ENCODE measurements around the gene PLP1.
"Not testable (repeated sequence)": the region's sequence is repeated elsewhere in the genome, so short reads cannot be mapped to it uniquely, and the experiment has no call there.

The PLP1 gene

DNA sequence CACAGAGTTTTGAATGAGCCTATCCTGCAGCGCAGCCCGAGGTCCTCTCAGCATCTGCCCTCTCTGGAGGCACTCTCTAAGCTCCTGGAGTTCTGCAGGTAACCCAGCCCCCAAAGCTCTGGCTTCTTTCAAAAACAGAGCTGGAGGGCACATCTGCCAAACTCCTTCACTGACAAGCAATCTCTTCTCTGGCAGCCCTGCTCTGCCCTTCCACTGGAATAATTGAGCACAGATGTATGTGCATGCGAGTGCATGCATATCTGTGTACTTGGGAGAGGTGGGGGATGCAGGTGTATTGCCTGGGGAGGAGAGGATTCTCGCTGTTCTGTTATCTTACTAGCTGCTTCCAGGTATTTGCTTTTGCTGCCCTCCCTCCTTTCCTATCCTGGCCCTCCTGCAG lies 22.2 kb upstream of the PLP1 start:
- Histone ChIP-seq H3K4me1 (ENCODE audit: control insufficient read depth, insufficient read depth, low read length) (no peaks in the 10 kb centered on the region), H3K9ac (ENCODE audit: low read length) (no peak overlapping the region), H3K36me3 (ENCODE audit: control insufficient read depth, insufficient read depth, low read length) (no peaks in the 10 kb centered on the region), H3K4me3 (ENCODE audit: low read length) (no peak overlapping the region), H3K9me3 (ENCODE audit: control insufficient read depth, low read length) (no peaks in the 10 kb centered on the region), H3K27me3 (ENCODE audit: control insufficient read depth, insufficient read depth, low read length) (no peaks in the 10 kb centered on the region)

DNA sequence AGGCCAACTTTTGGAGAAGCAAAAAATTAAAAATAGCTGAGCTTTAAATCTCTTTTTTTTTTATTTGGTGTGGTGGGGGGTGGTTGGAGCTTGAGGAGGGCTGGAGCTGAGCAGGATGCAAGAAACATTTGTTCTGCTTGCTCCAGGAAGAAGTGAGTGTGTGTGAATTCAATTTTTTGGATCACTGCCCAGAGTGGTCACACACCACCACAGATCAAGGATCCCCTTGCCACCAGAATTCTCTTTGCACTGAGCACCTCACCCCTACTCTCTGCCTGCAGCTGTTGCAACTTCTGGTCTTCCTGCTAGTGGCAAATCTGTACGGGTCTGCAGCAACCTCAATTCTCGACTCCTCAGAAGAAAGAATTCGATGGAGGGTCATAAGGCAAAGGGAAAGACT lies 19.9 kb upstream of the PLP1 start:
- H3K9ac ChIP-seq (ENCODE audit: low read length) = no peak overlapping the region
- no peaks in the 10 kb centered on the region for H3K36me3 ChIP-seq (ENCODE audit: control insufficient read depth, insufficient read depth, low read length)
- no peaks in the 10 kb centered on the region for H3K9me3 ChIP-seq (ENCODE audit: control insufficient read depth, low read length)
- no peak overlapping the region for H3K4me3 ChIP-seq (ENCODE audit: low read length)
- H3K27me3 ChIP-seq (ENCODE audit: control insufficient read depth, insufficient read depth, low read length) = no peaks in the 10 kb centered on the region
- H3K4me1 ChIP-seq (ENCODE audit: control insufficient read depth, insufficient read depth, low read length) = no peaks in the 10 kb centered on the region

- Histone ChIP-seq H3K9me3 (ENCODE audit: control insufficient read depth, low read length) (no peaks in the 10 kb centered on the region), H3K4me1 (ENCODE audit: control insufficient read depth, insufficient read depth, low read length) (no peaks in the 10 kb centered on the region), H3K9ac (ENCODE audit: low read length) (no peak overlapping the region), H3K36me3 (ENCODE audit: control insufficient read depth, insufficient read depth, low read length) (no peaks in the 10 kb centered on the region), H3K4me3 (ENCODE audit: low read length) (no peak overlapping the region), H3K27me3 (ENCODE audit: control insufficient read depth, insufficient read depth, low read length) (no peaks in the 10 kb centered on the region)
Measured at GRCh38 chrX:103758555-103758954, 18.1 kb upstream of the PLP1 start.

GRCh38 chrX:103763541-103763940 lies 13.1 kb upstream of the PLP1 start:
- H3K9me3 ChIP-seq (ENCODE audit: control insufficient read depth, low read length); H3K9ac ChIP-seq (ENCODE audit: low read length); H3K27me3 ChIP-seq (ENCODE audit: control insufficient read depth, insufficient read depth, low read length); H3K4me1 ChIP-seq (ENCODE audit: control insufficient read depth, insufficient read depth, low read length); H3K4me3 ChIP-seq (ENCODE audit: low read length); H3K36me3 ChIP-seq (ENCODE audit: control insufficient read depth, insufficient read depth, low read length): not testable (repeated sequence)

DNA sequence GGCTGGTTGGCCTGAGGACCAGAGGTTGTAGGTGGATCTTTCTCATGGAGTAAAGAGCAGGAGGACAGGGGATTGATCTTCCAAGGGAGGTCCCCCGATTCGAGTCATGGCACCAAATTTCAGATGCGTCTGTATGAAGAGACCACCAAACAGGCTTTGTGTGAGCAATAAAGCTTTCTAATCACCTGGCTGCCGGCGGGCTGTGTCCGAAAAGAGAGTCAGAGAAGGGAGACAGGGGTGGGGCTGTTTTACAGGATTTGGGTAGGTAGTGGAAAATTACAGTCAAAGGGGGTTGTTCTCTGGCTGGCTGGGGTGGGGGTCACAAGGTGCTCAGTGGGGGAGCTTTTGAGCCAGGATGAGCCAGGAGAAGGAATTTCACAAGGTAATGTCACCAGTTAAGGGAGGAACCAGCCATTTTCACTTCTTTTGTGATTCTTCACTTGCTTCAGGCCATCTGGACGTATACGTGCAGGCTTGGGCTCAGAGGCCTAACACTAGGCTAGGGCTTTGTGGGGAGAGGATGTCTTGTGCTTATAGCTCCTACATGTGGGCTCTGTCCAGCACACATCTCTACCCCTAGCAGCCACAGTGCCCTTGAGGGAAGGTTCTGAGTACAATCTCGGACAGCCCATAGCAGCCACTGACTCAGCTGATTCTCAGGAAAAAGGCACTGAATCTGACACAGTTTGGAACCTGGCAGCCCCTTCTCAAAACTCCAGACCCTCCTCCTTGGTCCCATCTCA lies 9.7 kb upstream of the PLP1 start:
- H3K4me3 ChIP-seq (ENCODE audit: low read length); H3K36me3 ChIP-seq (ENCODE audit: control insufficient read depth, insufficient read depth, low read length); H3K9ac ChIP-seq (ENCODE audit: low read length); H3K4me1 ChIP-seq (ENCODE audit: control insufficient read depth, insufficient read depth, low read length); H3K27me3 ChIP-seq (ENCODE audit: control insufficient read depth, insufficient read depth, low read length); H3K9me3 ChIP-seq (ENCODE audit: control insufficient read depth, low read length): not testable (repeated sequence)

GRCh38 chrX:103773445-103773844 lies 3.2 kb upstream of the PLP1 start:
- Histone ChIP-seq H3K36me3 (ENCODE audit: control insufficient read depth, insufficient read depth, low read length) (no peaks in the 10 kb centered on the region), H3K4me1 (ENCODE audit: control insufficient read depth, insufficient read depth, low read length) (no peaks in the 10 kb centered on the region), H3K9ac (ENCODE audit: low read length) (no peak overlapping the region), H3K27me3 (ENCODE audit: control insufficient read depth, insufficient read depth, low read length) (no peaks in the 10 kb centered on the region), H3K9me3 (ENCODE audit: control insufficient read depth, low read length) (no peaks in the 10 kb centered on the region), H3K4me3 (ENCODE audit: low read length) (no peak overlapping the region)

DNA sequence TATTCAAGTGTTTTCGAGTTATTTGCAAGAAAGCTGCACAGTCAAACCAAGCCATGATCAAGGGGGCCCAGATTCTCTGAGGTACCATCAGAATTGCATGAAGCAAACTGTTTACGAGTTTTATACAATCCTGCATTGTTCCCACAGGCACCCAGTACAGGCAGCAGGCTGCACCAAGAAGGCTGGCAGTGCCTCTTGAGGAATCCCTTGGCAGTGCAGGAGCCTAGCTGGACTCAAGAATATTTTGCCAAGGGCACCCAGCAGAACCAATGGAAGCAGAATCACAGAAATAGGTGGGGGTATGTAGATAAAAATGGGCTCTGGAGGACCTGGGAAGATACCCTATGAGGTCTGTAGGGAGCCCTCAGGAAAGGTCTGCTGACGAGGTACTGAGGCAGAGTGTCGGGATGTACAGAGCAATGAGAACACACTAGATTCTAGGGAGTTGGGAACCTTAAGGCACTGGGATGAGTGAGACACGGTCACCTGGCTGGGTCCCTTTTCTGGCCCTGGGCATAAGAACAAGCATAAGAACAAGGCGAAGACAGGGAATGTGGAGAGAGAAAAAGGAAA lies 2.5 kb upstream of the PLP1 start:
- Histone ChIP-seq H3K9ac (ENCODE audit: low read length) (no peak overlapping the region), H3K9me3 (ENCODE audit: control insufficient read depth, low read length) (no peaks in the 10 kb centered on the region), H3K27me3 (ENCODE audit: control insufficient read depth, insufficient read depth, low read length) (no peaks in the 10 kb centered on the region), H3K4me1 (ENCODE audit: control insufficient read depth, insufficient read depth, low read length) (no peaks in the 10 kb centered on the region), H3K4me3 (ENCODE audit: low read length) (no peak overlapping the region), H3K36me3 (ENCODE audit: control insufficient read depth, insufficient read depth, low read length) (no peaks in the 10 kb centered on the region)

DNA sequence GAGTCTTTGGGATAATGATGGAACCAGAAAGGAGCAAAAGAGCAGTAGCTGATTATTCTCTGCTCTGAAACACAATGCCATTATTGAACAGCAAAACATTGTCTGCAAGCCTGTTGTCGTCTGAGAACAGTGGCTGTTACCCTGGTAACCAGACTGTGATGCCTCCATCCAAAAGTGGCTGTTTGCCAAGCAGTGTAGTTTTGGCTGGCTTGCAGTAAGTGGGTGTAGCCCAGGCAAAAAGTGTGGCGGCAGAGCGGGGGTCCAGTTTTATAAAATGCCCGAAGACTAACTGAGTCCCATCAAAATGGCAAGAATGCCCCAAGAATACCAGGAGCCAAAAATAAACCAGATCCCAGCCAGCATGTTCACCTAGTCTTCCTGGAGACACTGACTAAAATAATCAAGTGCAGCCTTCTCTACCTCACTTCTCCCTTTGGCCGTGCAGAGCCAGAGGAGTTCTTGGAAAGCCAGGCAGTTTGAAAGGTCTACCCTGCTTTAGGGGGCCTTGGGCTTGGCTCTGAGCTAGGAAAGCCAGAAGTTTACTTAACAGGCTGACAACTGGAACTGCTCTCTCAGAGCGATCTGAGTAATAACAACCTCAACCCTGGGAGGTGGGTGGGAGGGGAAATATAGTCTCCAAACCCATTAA lies 2.6 kb downstream of the PLP1 start:
- no peaks in the 10 kb centered on the region for H3K36me3 ChIP-seq (ENCODE audit: control insufficient read depth, insufficient read depth, low read length)
- H3K9ac ChIP-seq (ENCODE audit: low read length) = no peak overlapping the region
- H3K9me3 ChIP-seq (ENCODE audit: control insufficient read depth, low read length) = no peaks in the 10 kb centered on the region
- no peaks in the 10 kb centered on the region for H3K27me3 ChIP-seq (ENCODE audit: control insufficient read depth, insufficient read depth, low read length)
- H3K4me3 ChIP-seq (ENCODE audit: low read length) = no peak overlapping the region
- H3K4me1 ChIP-seq (ENCODE audit: control insufficient read depth, insufficient read depth, low read length) = no peaks in the 10 kb centered on the region

- H3K4me3 ChIP-seq (ENCODE audit: low read length) = no peak overlapping the region
- no peak overlapping the region for H3K9ac ChIP-seq (ENCODE audit: low read length)
- no peaks in the 10 kb centered on the region for H3K27me3 ChIP-seq (ENCODE audit: control insufficient read depth, insufficient read depth, low read length)
- no peaks in the 10 kb centered on the region for H3K4me1 ChIP-seq (ENCODE audit: control insufficient read depth, insufficient read depth, low read length)
- no peaks in the 10 kb centered on the region for H3K9me3 ChIP-seq (ENCODE audit: control insufficient read depth, low read length)
- H3K36me3 ChIP-seq (ENCODE audit: control insufficient read depth, insufficient read depth, low read length) = no peaks in the 10 kb centered on the region
Measured at GRCh38 chrX:103780336-103781061, 3.9 kb downstream of the PLP1 start.

DNA sequence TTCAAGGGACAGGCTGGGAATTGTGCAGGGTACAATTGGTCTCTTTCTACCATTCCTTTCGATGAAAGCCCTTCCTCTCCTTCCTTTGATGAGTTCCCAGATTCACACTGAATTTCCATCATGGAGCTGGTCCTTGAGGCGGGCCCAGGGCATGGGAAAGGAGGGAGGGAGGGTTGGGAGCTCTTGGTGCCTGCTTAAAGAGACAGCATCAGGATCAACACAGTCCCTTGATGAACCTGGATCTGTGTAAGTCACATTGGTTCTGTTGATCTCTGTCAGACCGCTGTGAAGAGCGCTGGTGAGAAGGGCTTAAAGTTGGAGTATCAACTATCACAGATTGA lies 4.4 kb downstream of the PLP1 start:
- H3K9ac ChIP-seq (ENCODE audit: low read length) = no peak overlapping the region
- H3K27me3 ChIP-seq (ENCODE audit: control insufficient read depth, insufficient read depth, low read length) = no peaks in the 10 kb centered on the region
- H3K4me1 ChIP-seq (ENCODE audit: control insufficient read depth, insufficient read depth, low read length) = no peaks in the 10 kb centered on the region
- no peaks in the 10 kb centered on the region for H3K36me3 ChIP-seq (ENCODE audit: control insufficient read depth, insufficient read depth, low read length)
- no peaks in the 10 kb centered on the region for H3K9me3 ChIP-seq (ENCODE audit: control insufficient read depth, low read length)
- H3K4me3 ChIP-seq (ENCODE audit: low read length) = no peak overlapping the region

GRCh38 chrX:103781706-103782105 lies 5.1 kb downstream of the PLP1 start:
- Histone ChIP-seq H3K36me3 (ENCODE audit: control insufficient read depth, insufficient read depth, low read length) (no peaks in the 10 kb centered on the region), H3K27me3 (ENCODE audit: control insufficient read depth, insufficient read depth, low read length) (no peaks in the 10 kb centered on the region), H3K9ac (ENCODE audit: low read length) (no peak overlapping the region), H3K4me1 (ENCODE audit: control insufficient read depth, insufficient read depth, low read length) (no peaks in the 10 kb centered on the region), H3K4me3 (ENCODE audit: low read length) (no peak overlapping the region), H3K9me3 (ENCODE audit: control insufficient read depth, low read length) (no peaks in the 10 kb centered on the region)

DNA sequence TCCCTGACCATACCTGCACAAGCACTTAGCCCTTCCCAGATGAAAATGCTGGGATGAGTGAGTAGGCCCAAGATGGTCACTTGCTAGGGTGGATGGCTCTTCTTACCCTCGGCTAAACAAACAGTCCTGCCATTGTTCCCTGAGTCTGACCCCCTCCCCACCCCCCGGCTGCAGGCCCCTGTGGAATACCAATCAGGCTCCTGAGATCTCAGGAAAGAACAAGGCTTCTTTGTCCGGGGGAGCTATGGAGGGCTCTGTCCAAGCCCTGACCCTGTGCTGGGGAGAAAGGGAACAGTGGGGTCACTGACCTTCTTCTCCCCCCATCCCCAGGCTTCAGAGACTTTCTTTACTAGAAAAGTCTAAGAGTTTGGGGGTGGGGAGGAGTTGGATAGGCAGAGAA lies 6.0 kb downstream of the PLP1 start:
- Histone ChIP-seq H3K27me3 (ENCODE audit: control insufficient read depth, insufficient read depth, low read length) (no peaks in the 10 kb centered on the region), H3K4me1 (ENCODE audit: control insufficient read depth, insufficient read depth, low read length) (no peaks in the 10 kb centered on the region), H3K36me3 (ENCODE audit: control insufficient read depth, insufficient read depth, low read length) (no peaks in the 10 kb centered on the region), H3K9ac (ENCODE audit: low read length) (no peak overlapping the region), H3K4me3 (ENCODE audit: low read length) (no peak overlapping the region), H3K9me3 (ENCODE audit: control insufficient read depth, low read length) (no peaks in the 10 kb centered on the region)
